Measurements from ENCODE around the gene DCC. TPM values are rescaled to one million over a fixed set of nuclear protein-coding genes. Genes with fewer than 3 reads are reported as not detected.
"Not testable (repeated sequence)": the region's sequence is repeated elsewhere in the genome, so short reads cannot be mapped to it uniquely, and the experiment has no call there.

DCC gene
- total RNA-seq, 3 donors from 2014 or later (not counting 1 experiment from before 2014, with no cell fraction given), result not detected

DNA sequence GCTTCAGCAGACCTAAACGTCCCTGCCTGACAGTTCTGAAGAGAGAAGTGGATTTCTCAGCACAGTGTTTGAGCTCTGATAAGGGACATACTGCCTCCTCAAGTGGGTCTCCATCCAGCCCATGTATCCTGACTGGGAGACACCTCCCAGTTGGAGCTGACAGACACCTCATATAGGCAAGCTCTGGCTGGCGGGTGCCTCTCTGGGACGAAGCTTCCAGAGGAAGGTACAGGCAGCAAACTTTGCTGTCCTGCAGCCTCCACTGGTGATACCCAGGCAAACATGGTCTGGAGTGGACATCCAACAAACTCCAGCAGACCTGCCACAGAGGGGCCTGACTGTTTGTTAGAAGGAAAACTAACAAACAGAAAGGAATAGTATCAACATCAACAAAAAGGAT, 1156.0 kb downstream of the DCC start:
- H3K9me3 ChIP-seq (ENCODE audit: control insufficient read depth, insufficient read depth, low read length), result peaks cover 3% of the 10 kb centered on the region
- DNase-seq (no peak), ATAC-seq (no peak)
- H3K27ac ChIP-seq (ENCODE audit: low read length), result no peak overlapping the region
- intact Hi-C loops (cut with micrococcal nuclease), result no loop called here
- Mint-ChIP-seq H3K9me3 (peaks cover 17 to 24% of the 10 kb centered on the region in 2 donors), H3K4me1 (no peaks in the 10 kb centered on the region), H3K27me3 (ENCODE audit: low read depth in 2 of 2) (no peaks in the 10 kb centered on the region), H3K36me3 (no peaks in the 10 kb centered on the region), H3K4me3 (no peak overlapping the region), H3K27ac (no peak overlapping the region)
- no peaks in the 10 kb centered on the region for H3K36me3 ChIP-seq (ENCODE audit: control insufficient read depth, insufficient read depth, low read length)
- H3K4me1 ChIP-seq (ENCODE audit: control insufficient read depth, insufficient read depth, low read length), result no peaks in the 10 kb centered on the region
- H3K27me3 ChIP-seq (ENCODE audit: control insufficient read depth, insufficient read depth, low read length), result no peaks in the 10 kb centered on the region
- 68% methylated on average over 3 of the region's 3 CpGs for WGBS (ENCODE audit: insufficient coverage)
- H3K4me3 ChIP-seq (ENCODE audit: low read length), result no peak overlapping the region
- TF ChIP-seq, protein P1, sequence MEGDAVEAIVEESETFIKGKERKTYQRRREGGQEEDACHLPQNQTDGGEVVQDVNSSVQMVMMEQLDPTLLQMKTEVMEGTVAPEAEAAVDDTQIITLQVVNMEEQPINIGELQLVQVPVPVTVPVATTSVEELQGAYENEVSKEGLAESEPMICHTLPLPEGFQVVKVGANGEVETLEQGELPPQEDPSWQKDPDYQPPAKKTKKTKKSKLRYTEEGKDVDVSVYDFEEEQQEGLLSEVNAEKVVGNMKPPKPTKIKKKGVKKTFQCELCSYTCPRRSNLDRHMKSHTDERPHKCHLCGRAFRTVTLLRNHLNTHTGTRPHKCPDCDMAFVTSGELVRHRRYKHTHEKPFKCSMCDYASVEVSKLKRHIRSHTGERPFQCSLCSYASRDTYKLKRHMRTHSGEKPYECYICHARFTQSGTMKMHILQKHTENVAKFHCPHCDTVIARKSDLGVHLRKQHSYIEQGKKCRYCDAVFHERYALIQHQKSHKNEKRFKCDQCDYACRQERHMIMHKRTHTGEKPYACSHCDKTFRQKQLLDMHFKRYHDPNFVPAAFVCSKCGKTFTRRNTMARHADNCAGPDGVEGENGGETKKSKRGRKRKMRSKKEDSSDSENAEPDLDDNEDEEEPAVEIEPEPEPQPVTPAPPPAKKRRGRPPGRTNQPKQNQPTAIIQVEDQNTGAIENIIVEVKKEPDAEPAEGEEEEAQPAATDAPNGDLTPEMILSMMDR (IDR thresholded peaks at IDR 0.05), result no peak

DNA sequence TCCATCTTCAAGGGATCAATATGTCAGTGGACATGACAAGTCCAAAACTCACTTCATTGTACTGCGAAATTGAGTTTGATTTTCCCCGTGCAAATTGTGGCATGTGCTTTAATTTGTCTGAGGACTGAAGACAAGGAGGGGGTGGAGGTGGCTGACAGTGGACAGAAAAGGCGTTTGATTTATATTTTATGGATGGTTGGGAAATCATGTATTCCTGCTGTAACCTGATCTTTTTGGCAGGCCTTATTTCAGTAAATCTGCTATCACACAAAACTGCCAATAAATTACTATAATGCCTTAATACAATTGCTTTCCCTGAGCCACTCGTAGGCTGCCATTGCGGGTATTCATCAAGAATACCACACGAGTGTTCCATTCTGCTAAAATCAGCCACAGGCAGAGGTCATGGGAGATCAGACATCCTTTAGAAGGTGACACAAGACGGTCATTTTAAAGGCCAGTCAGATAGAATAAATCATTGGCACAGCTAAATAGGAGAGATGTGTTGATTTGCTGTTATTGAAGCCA, 1164.0 kb downstream of the DCC start:
- no peaks in the 10 kb centered on the region for H3K4me1 ChIP-seq (ENCODE audit: control insufficient read depth, insufficient read depth, low read length)
- H3K4me3 ChIP-seq (ENCODE audit: low read length), result no peak overlapping the region
- no peaks in the 10 kb centered on the region for H3K36me3 ChIP-seq (ENCODE audit: control insufficient read depth, insufficient read depth, low read length)
- H3K27ac ChIP-seq (ENCODE audit: low read length), result no peak overlapping the region
- Mint-ChIP-seq H3K4me3 (no peak overlapping the region), H3K27ac (no peak overlapping the region), H3K27me3 (ENCODE audit: low read depth in 2 of 2) (no peaks in the 10 kb centered on the region), H3K9me3 (peaks cover 10 to 12% of the 10 kb centered on the region in 2 donors), H3K36me3 (no peaks in the 10 kb centered on the region), H3K4me1 (no peaks in the 10 kb centered on the region)
- 83% methylated on average over 7 of the region's 7 CpGs for WGBS (ENCODE audit: insufficient coverage)
- H3K27me3 ChIP-seq (ENCODE audit: control insufficient read depth, insufficient read depth, low read length), result no peaks in the 10 kb centered on the region
- ATAC-seq (no peak), DNase-seq (no peak)
- TF ChIP-seq, protein P1 (IDR thresholded peaks at IDR 0.05), result no peak
- intact Hi-C loops (cut with micrococcal nuclease), result no loop called here
- H3K9me3 ChIP-seq (ENCODE audit: control insufficient read depth, insufficient read depth, low read length), result peaks cover 3% of the 10 kb centered on the region

DNA sequence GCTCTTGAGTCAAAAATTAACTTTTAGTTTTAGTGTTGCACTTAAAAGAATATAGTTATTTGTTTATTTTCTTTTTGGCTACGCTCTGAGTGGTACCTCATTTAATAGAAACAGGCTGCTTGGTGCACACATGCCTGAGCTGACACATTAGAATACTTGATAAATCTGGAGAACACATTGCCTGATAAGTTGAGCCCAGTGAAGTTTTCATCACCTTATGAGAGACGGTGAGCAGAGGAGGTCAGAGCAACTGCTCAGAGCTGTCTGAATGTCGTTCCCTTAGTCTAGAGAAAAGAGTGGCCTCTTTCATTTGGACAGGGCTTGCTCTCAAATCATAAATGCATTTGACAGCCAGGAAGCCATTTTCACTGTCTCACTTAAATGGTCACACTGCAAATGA, 1168.5 kb downstream of the DCC start:
- no peaks in the 10 kb centered on the region for H3K27me3 ChIP-seq (ENCODE audit: control insufficient read depth, insufficient read depth, low read length)
- no peaks in the 10 kb centered on the region for H3K36me3 ChIP-seq (ENCODE audit: control insufficient read depth, insufficient read depth, low read length)
- Mint-ChIP-seq H3K36me3 (no peaks in the 10 kb centered on the region), H3K4me3 (no peak overlapping the region), H3K27me3 (ENCODE audit: low read depth in 2 of 2) (no peaks in the 10 kb centered on the region), H3K27ac (no peak overlapping the region), H3K9me3 (peaks cover 2 to 7% of the 10 kb centered on the region in 2 donors), H3K4me1 (no peaks in the 10 kb centered on the region)
- intact Hi-C loops (cut with micrococcal nuclease), result no loop called here
- no peaks in the 10 kb centered on the region for H3K4me1 ChIP-seq (ENCODE audit: control insufficient read depth, insufficient read depth, low read length)
- H3K27ac ChIP-seq (ENCODE audit: low read length), result no peak overlapping the region
- peaks cover 3% of the 10 kb centered on the region for H3K9me3 ChIP-seq (ENCODE audit: control insufficient read depth, insufficient read depth, low read length)
- no peak for ATAC-seq
- 82% methylated on average over 3 of the region's 3 CpGs for WGBS (ENCODE audit: insufficient coverage)
- TF ChIP-seq, protein P1 (IDR thresholded peaks at IDR 0.05), result no peak
- no peak overlapping the region for H3K4me3 ChIP-seq (ENCODE audit: low read length)
- DNase-seq, result no peak

DNA sequence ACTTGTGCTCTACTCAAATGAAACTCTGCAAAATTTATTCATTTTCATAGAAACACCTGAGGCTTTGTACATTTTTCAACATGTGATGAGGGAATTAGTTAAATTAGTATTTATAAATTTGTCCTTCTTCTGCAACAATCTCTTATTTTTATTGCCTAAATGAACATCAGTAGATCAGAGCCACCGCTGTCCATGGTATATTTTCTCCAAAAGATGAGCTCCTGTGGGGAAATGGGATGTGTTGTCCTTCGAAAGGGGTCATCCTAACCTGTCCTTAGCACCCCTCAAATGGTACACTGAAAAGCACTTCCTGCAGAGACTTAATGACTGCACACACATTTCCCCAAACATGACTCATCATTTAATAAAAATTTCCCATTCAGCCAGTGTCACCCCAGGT, 1169.9 kb downstream of the DCC start:
- H3K27me3 ChIP-seq (ENCODE audit: control insufficient read depth, insufficient read depth, low read length), result no peaks in the 10 kb centered on the region
- 57% methylated on average over 1 of the region's 2 CpGs for WGBS (ENCODE audit: insufficient coverage)
- ATAC-seq (no peak), DNase-seq (no peak)
- H3K4me3 ChIP-seq (ENCODE audit: low read length), result no peak overlapping the region
- intact Hi-C loops (cut with micrococcal nuclease), result no loop called here
- H3K4me1 ChIP-seq (ENCODE audit: control insufficient read depth, insufficient read depth, low read length), result no peaks in the 10 kb centered on the region
- Mint-ChIP-seq H3K27ac (no peak overlapping the region), H3K27me3 (ENCODE audit: low read depth in 2 of 2) (no peaks in the 10 kb centered on the region), H3K4me1 (no peaks in the 10 kb centered on the region), H3K36me3 (no peaks in the 10 kb centered on the region), H3K9me3 (peaks cover 6 to 7% of the 10 kb centered on the region in 2 donors), H3K4me3 (no peak overlapping the region)
- TF ChIP-seq, protein P1 (IDR thresholded peaks at IDR 0.05), result no peak
- peaks cover 3% of the 10 kb centered on the region for H3K9me3 ChIP-seq (ENCODE audit: control insufficient read depth, insufficient read depth, low read length)
- H3K27ac ChIP-seq (ENCODE audit: low read length), result no peak overlapping the region
- H3K36me3 ChIP-seq (ENCODE audit: control insufficient read depth, insufficient read depth, low read length), result no peaks in the 10 kb centered on the region

DNA sequence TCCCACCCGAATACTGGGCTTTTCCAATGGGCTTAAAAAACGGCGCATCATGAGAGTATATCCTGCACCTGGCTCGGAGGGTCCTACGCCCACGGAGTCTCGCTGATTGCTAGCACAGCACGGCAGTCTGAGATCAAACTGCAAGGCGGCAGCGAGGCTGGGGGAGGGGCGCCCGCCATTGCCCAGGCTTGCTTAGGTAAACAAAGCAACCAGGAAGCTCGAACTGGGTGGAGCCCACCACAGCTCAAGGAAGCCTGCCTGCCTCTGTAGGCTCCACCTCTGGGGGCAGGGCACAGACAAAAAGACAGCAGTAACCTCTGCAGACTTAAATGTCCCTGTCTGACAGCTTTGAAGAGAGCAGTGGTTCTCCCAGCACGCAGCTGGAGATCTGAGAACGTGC, 1171.7 kb downstream of the DCC start:
- H3K27me3 ChIP-seq (ENCODE audit: control insufficient read depth, insufficient read depth, low read length); DNase-seq; H3K9me3 ChIP-seq (ENCODE audit: control insufficient read depth, insufficient read depth, low read length); H3K4me3 Mint-ChIP-seq; H3K36me3 ChIP-seq (ENCODE audit: control insufficient read depth, insufficient read depth, low read length); H3K9me3 Mint-ChIP-seq; H3K4me1 ChIP-seq (ENCODE audit: control insufficient read depth, insufficient read depth, low read length); ATAC-seq; intact Hi-C loops (cut with micrococcal nuclease); H3K27me3 Mint-ChIP-seq (ENCODE audit: low read depth in 2 of 2); H3K27ac ChIP-seq (ENCODE audit: low read length); H3K4me3 ChIP-seq (ENCODE audit: low read length); H3K36me3 Mint-ChIP-seq; H3K4me1 Mint-ChIP-seq; H3K27ac Mint-ChIP-seq: not testable (repeated sequence)
- WGBS (ENCODE audit: insufficient coverage), result 93% methylated on average over 13 of the region's 15 CpGs
